ENCODE data around the gene CTIF. TPM values are rescaled to one million over a fixed set of nuclear protein-coding genes. Genes with fewer than 3 reads are reported as not detected.

The CTIF gene
- polyA plus RNA-seq, 1 donor from 2014 or later: 50.2 TPM

GRCh38 chr18:48624856-48625255 lies 86.0 kb downstream of the CTIF start:
- no peaks in the 10 kb centered on the region for H3K79me2 ChIP-seq (replicated peaks; ENCODE audit: insufficient read depth, low read length)
- no peak overlapping the region for H3K9ac ChIP-seq (ENCODE audit: low read length)
- H3F3A ChIP-seq (ENCODE audit: insufficient read depth, low read length, poor library complexity, severe bottlenecking): no peaks in the 10 kb centered on the region
- no peaks in the 10 kb centered on the region for H3K9me3 ChIP-seq (ENCODE audit: low read length)
- H3K9me2 ChIP-seq (ENCODE audit: insufficient read depth, low read length): no peaks in the 10 kb centered on the region
- H4K20me1 ChIP-seq (ENCODE audit: insufficient read depth): no peaks in the 10 kb centered on the region
- no peaks in the 10 kb centered on the region for H3K27me3 ChIP-seq (ENCODE audit: insufficient read depth, low read depth, low read length)
- no peak overlapping the region for H2AFZ ChIP-seq (ENCODE audit: low read depth, low read length)
- no peaks in the 10 kb centered on the region for H3K36me3 ChIP-seq (ENCODE audit: insufficient read depth, low read length)
- TF ChIP-seq MXI1 (conservative IDR thresholded peaks at IDR 0.05; ENCODE audit: poor library complexity, severe bottlenecking) (no peak), REST (IDR thresholded peaks at IDR 0.05; ENCODE audit: borderline replicate concordance) (no peak), RAD21 (conservative IDR thresholded peaks at IDR 0.05) (no peak), EZH2 (IDR thresholded peaks at IDR 0.05; ENCODE audit: borderline replicate concordance, insufficient read depth, low read length, poor library complexity, severe bottlenecking) (no peak), POLR2AphosphoS5 (IDR thresholded peaks at IDR 0.05) (no peak), TAF1 (IDR thresholded peaks at IDR 0.05; ENCODE audit: low read depth) (no peak), EP300 (conservative IDR thresholded peaks at IDR 0.05; ENCODE audit: poor library complexity, severe bottlenecking) (no peak), SMC3 (conservative IDR thresholded peaks at IDR 0.05; ENCODE audit: poor library complexity) (no peak)
- TF ChIP-seq, protein P1, sequence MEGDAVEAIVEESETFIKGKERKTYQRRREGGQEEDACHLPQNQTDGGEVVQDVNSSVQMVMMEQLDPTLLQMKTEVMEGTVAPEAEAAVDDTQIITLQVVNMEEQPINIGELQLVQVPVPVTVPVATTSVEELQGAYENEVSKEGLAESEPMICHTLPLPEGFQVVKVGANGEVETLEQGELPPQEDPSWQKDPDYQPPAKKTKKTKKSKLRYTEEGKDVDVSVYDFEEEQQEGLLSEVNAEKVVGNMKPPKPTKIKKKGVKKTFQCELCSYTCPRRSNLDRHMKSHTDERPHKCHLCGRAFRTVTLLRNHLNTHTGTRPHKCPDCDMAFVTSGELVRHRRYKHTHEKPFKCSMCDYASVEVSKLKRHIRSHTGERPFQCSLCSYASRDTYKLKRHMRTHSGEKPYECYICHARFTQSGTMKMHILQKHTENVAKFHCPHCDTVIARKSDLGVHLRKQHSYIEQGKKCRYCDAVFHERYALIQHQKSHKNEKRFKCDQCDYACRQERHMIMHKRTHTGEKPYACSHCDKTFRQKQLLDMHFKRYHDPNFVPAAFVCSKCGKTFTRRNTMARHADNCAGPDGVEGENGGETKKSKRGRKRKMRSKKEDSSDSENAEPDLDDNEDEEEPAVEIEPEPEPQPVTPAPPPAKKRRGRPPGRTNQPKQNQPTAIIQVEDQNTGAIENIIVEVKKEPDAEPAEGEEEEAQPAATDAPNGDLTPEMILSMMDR (IDR thresholded peaks at IDR 0.05; ENCODE audit: poor library complexity, severe bottlenecking): no peak
- H3K4me2 ChIP-seq (ENCODE audit: low read length): no peak overlapping the region
- no peak overlapping the region for H3K4me3 ChIP-seq (ENCODE audit: low read length)
- no peak overlapping the region for H3K27ac ChIP-seq (ENCODE audit: low read length)

- no peak for TF ChIP-seq REST (IDR thresholded peaks at IDR 0.05; ENCODE audit: borderline replicate concordance)
- no peak for TF ChIP-seq SMC3 (conservative IDR thresholded peaks at IDR 0.05; ENCODE audit: poor library complexity)
- no peak for TF ChIP-seq EZH2 (IDR thresholded peaks at IDR 0.05; ENCODE audit: borderline replicate concordance, insufficient read depth, low read length, poor library complexity, severe bottlenecking)
- TF ChIP-seq TAF1 (IDR thresholded peaks at IDR 0.05; ENCODE audit: low read depth): no peak
- no peak for TF ChIP-seq POLR2AphosphoS5 (IDR thresholded peaks at IDR 0.05)
- TF ChIP-seq RAD21 (conservative IDR thresholded peaks at IDR 0.05): no peak
- TF ChIP-seq MXI1 (conservative IDR thresholded peaks at IDR 0.05; ENCODE audit: poor library complexity, severe bottlenecking): no peak
- TF ChIP-seq, protein P1 (IDR thresholded peaks at IDR 0.05; ENCODE audit: poor library complexity, severe bottlenecking): no peak
- TF ChIP-seq EP300 (conservative IDR thresholded peaks at IDR 0.05; ENCODE audit: poor library complexity, severe bottlenecking): no peak
These were observed 88.4 kb downstream of the CTIF start for GRCh38 chr18:48627216-48627615.

More at GRCh38 chr18:48627216-48627615, 88.4 kb downstream of the CTIF start:
- Histone ChIP-seq H3K4me2 (ENCODE audit: low read length) (no peak overlapping the region), H3F3A (ENCODE audit: insufficient read depth, low read length, poor library complexity, severe bottlenecking) (no peaks in the 10 kb centered on the region), H3K79me2 (replicated peaks; ENCODE audit: insufficient read depth, low read length) (no peaks in the 10 kb centered on the region), H3K27ac (ENCODE audit: low read length) (no peak overlapping the region), H2AFZ (ENCODE audit: low read depth, low read length) (no peak overlapping the region), H3K9me3 (ENCODE audit: low read length) (no peaks in the 10 kb centered on the region), H3K4me3 (ENCODE audit: low read length) (no peak overlapping the region), H3K9me2 (ENCODE audit: insufficient read depth, low read length) (no peaks in the 10 kb centered on the region), H3K27me3 (ENCODE audit: insufficient read depth, low read depth, low read length) (no peaks in the 10 kb centered on the region), H4K20me1 (ENCODE audit: insufficient read depth) (no peaks in the 10 kb centered on the region), H3K36me3 (ENCODE audit: insufficient read depth, low read length) (no peaks in the 10 kb centered on the region), H3K9ac (ENCODE audit: low read length) (no peak overlapping the region)

All from neural cell (in vitro differentiated cells).